ENCODE results near the gene STC2. TPM values are rescaled to one million over a fixed set of nuclear protein-coding genes. Genes with fewer than 3 reads are reported as not detected.

STC2 gene
- total RNA-seq, 1 donor from 2014 or later, result 49.4 TPM

GRCh38 chr5:173271419-173271818 is 56.8 kb downstream of the STC2 start:
- DNase-seq (ENCODE audit: extremely low read depth, low read depth, low spot score), result no peak

GRCh38 chr5:173268750-173269432 is 59.3 kb downstream of the STC2 start:
- DNase-seq (ENCODE audit: extremely low read depth, low read depth, low spot score), result no peak

GRCh38 chr5:173265433-173265832 is 62.8 kb downstream of the STC2 start:
- no peak for DNase-seq (ENCODE audit: extremely low read depth, low read depth, low spot score)

Other genes starting within 250 kb of the STC2 start
- 11.4 and 14.8 TPM in 2 replicates for gene BNIP1, start 183.9 kb downstream of the STC2 start, total RNA-seq
- gene NKX2-5, start 93.2 kb downstream of the STC2 start, total RNA-seq, result not detected in 2 replicates

All from glomerular endothelial cell (primary cell).